SH-SY5Y (cell line): ENCODE results near the gene MBP.

Source experiments
- GATA2 ChIP-seq: IDR thresholded peaks from 2 replicates; pipeline ENCODE4 v1.6.1; 2011; ENCODE audit warnings: mild to moderate bottlenecking, low read depth, low read length
- GATA3 ChIP-seq: IDR thresholded peaks from 2 replicates; pipeline ENCODE4 v1.6.1; 2011; ENCODE audit warnings: low read depth, mild to moderate bottlenecking, low read length, moderate library complexity

- no peak for TF ChIP-seq GATA2
- no peak for TF ChIP-seq GATA3
Measured at GRCh38 chr18:77031662-77032061, 100.9 kb downstream of the MBP start.
